ENCODE results near the gene INTS6. TPM values are rescaled to one million over a fixed set of nuclear protein-coding genes. Genes with fewer than 3 reads are reported as not detected.

Gene INTS6
- total RNA-seq, 4 donors from 2014 or later = 24.3 to 34.5 (median 28.9) TPM

- H3K27me3 ChIP-seq = no peaks in the 10 kb centered on the region
- intact Hi-C loops (cut with DNase I) = no loop called here
- peaks cover 0 to 4% (median 0%) of the 10 kb centered on the region in 4 donors for H3K36me3 ChIP-seq
- TF ChIP-seq POLR2AphosphoS5 (IDR thresholded peaks at IDR 0.05) (no peak), EP300 (IDR thresholded peaks at IDR 0.05) (no peak), POLR2A (IDR thresholded peaks at IDR 0.05; ENCODE audit: low read depth) (no peak), CTCF (IDR thresholded peaks at IDR 0.05) (no peak)
- no peaks in the 10 kb centered on the region for H3K4me1 ChIP-seq
- 78% methylated on average over 8 of the region's 10 CpGs for WGBS
- H3K4me3 ChIP-seq = no peak overlapping the region
- no peaks in the 10 kb centered on the region for H3K9me3 ChIP-seq
- no peak overlapping the region for H3K27ac ChIP-seq (replicated peaks in 1 of 4)
- DNase-seq (ENCODE audit: extremely low spot score) = no peak
Observed at GRCh38 chr13:51348069-51348967, 104.5 kb downstream of the INTS6 start.

GRCh38 chr13:51347099-51347498, 105.7 kb downstream of the INTS6 start:
- no peaks in the 10 kb centered on the region for H3K9me3 ChIP-seq
- WGBS = 84% methylated on average over 9 of the region's 9 CpGs
- peaks cover 0 to 4% (median 0%) of the 10 kb centered on the region in 4 donors for H3K36me3 ChIP-seq
- no peaks in the 10 kb centered on the region for H3K4me1 ChIP-seq
- H3K27ac ChIP-seq (replicated peaks in 1 of 4) = no peak overlapping the region
- no peak for DNase-seq (ENCODE audit: extremely low spot score)
- intact Hi-C loops (cut with DNase I) = no loop called here
- H3K27me3 ChIP-seq = no peaks in the 10 kb centered on the region
- H3K4me3 ChIP-seq = no peak overlapping the region
- TF ChIP-seq POLR2AphosphoS5 (IDR thresholded peaks at IDR 0.05) = no peak
- no peak for TF ChIP-seq EP300 (IDR thresholded peaks at IDR 0.05)
- no peak for TF ChIP-seq CTCF (IDR thresholded peaks at IDR 0.05)
- no peak for TF ChIP-seq POLR2A (IDR thresholded peaks at IDR 0.05; ENCODE audit: low read depth)

GRCh38 chr13:51346397-51346796, 106.4 kb downstream of the INTS6 start:
- DNase-seq (ENCODE audit: extremely low spot score) = no peak
- Histone ChIP-seq H3K4me1 (no peaks in the 10 kb centered on the region), H3K4me3 (no peak overlapping the region), H3K27me3 (no peaks in the 10 kb centered on the region), H3K9me3 (no peaks in the 10 kb centered on the region), H3K27ac (replicated peaks in 1 of 4) (no peak overlapping the region), H3K36me3 (peaks cover 0 to 4% (median 0%) of the 10 kb centered on the region in 4 donors)
- WGBS = 95% methylated on average over 2 of the region's 2 CpGs
- TF ChIP-seq EP300 (IDR thresholded peaks at IDR 0.05) = no peak
- TF ChIP-seq POLR2A (IDR thresholded peaks at IDR 0.05; ENCODE audit: low read depth) = no peak
- TF ChIP-seq POLR2AphosphoS5 (IDR thresholded peaks at IDR 0.05) = no peak
- no peak for TF ChIP-seq CTCF (IDR thresholded peaks at IDR 0.05)
- intact Hi-C loops (cut with DNase I) = no loop called here

- intact Hi-C loops (cut with DNase I) = no loop called here
- no peaks in the 10 kb centered on the region for H3K27me3 ChIP-seq
- H3K36me3 ChIP-seq = peaks cover 0 to 4% (median 0%) of the 10 kb centered on the region in 4 donors
- no peak for DNase-seq (ENCODE audit: extremely low spot score)
- H3K4me3 ChIP-seq = no peak overlapping the region
- no peaks in the 10 kb centered on the region for H3K4me1 ChIP-seq
- TF ChIP-seq EP300 (IDR thresholded peaks at IDR 0.05) (no peak), POLR2A (IDR thresholded peaks at IDR 0.05; ENCODE audit: low read depth) (no peak), POLR2AphosphoS5 (IDR thresholded peaks at IDR 0.05) (no peak), CTCF (IDR thresholded peaks at IDR 0.05) (no peak)
- 52% methylated on average over 5 of the region's 5 CpGs for WGBS
- no peak overlapping the region for H3K27ac ChIP-seq (replicated peaks in 1 of 4)
- no peaks in the 10 kb centered on the region for H3K9me3 ChIP-seq
Observed at GRCh38 chr13:51343475-51343874, 109.4 kb downstream of the INTS6 start.

All from esophagus muscularis mucosa (tissue), 4 donors.